Left renal cortex interstitium (tissue), 4 donors: Measurements from ENCODE around the gene BRIP1. TPM values are rescaled to one million over a fixed set of nuclear protein-coding genes. Genes with fewer than 3 reads are reported as not detected.
"Not testable (repeated sequence)": the region's sequence is repeated elsewhere in the genome, so short reads cannot be mapped to it uniquely, and the experiment has no call there.

Experiments
- DNase-seq, 4 donors: peaks; one replicate each; pipeline ENCODE4 v3.0.0-alpha.2; 2013; ENCODE audit warnings: low read depth in 4 of 4, low spot score in 2 of 4, missing footprints in 1 of 4
- polyA plus RNA-seq, 4 donors: library from polyadenylated mRNA; unstranded; fragments of 120-200 nt; gene quantifications; one replicate each; pipeline ENCODE4 v1.2.1, GENCODE V29; 2013; ENCODE audit not compliant: insufficient read length in 4 of 4

BRIP1 gene
- polyA plus RNA-seq, 4 donors: 8.4 to 11.8 (median 11.0) TPM

- no peak for DNase-seq
These were observed 128.9 kb downstream of the BRIP1 start for GRCh38 chr17:61734466-61734865.

GRCh38 chr17:61734012-61734411 lies 129.3 kb downstream of the BRIP1 start:
- DNase-seq: no peak

GRCh38 chr17:61733021-61733420 lies 130.3 kb downstream of the BRIP1 start:
- DNase-seq: no peak

GRCh38 chr17:61732169-61732568 lies 131.2 kb downstream of the BRIP1 start:
- no peak for DNase-seq

GRCh38 chr17:61731330-61731729 lies 132.0 kb downstream of the BRIP1 start:
- no peak for DNase-seq

- DNase-seq: no peak
These were observed 133.5 kb downstream of the BRIP1 start for GRCh38 chr17:61729690-61730268.

- DNase-seq: no peak
These were observed 135.0 kb downstream of the BRIP1 start for GRCh38 chr17:61728297-61728836.

GRCh38 chr17:61727798-61728197 lies 135.5 kb downstream of the BRIP1 start:
- DNase-seq: not testable (repeated sequence)

- no peak for DNase-seq
These were observed 136.4 kb downstream of the BRIP1 start for GRCh38 chr17:61726977-61727376.

GRCh38 chr17:61724777-61725176 lies 138.6 kb downstream of the BRIP1 start:
- no peak for DNase-seq

- no peak for DNase-seq
These were observed 139.4 kb downstream of the BRIP1 start for GRCh38 chr17:61723914-61724313.

GRCh38 chr17:61723183-61723582 lies 140.1 kb downstream of the BRIP1 start:
- no peak for DNase-seq

GRCh38 chr17:61722398-61722797 lies 140.9 kb downstream of the BRIP1 start:
- no peak for DNase-seq

- no peak for DNase-seq
These were observed 143.1 kb downstream of the BRIP1 start for GRCh38 chr17:61720016-61720795.

- DNase-seq: not testable (repeated sequence)
These were observed 144.1 kb downstream of the BRIP1 start for GRCh38 chr17:61719220-61719619.

GRCh38 chr17:61718022-61718421 lies 145.3 kb downstream of the BRIP1 start:
- no peak for DNase-seq

GRCh38 chr17:61717352-61717751 lies 146.0 kb downstream of the BRIP1 start:
- DNase-seq: no peak

GRCh38 chr17:61716225-61716829 lies 147.0 kb downstream of the BRIP1 start:
- no peak for DNase-seq

GRCh38 chr17:61715348-61715747 lies 148.0 kb downstream of the BRIP1 start:
- DNase-seq: no peak

GRCh38 chr17:61714300-61714699 lies 149.0 kb downstream of the BRIP1 start:
- DNase-seq: no peak

GRCh38 chr17:61713035-61713434 lies 150.3 kb downstream of the BRIP1 start:
- no peak for DNase-seq

- no peak for DNase-seq
These were observed 152.8 kb downstream of the BRIP1 start for GRCh38 chr17:61710546-61710945.
